HepG2 (cell line): ENCODE data around the gene ERVH48-1. TPM values are rescaled to one million over a fixed set of nuclear protein-coding genes. Genes with fewer than 3 reads are reported as not detected.

Experiments
- ATAC-seq: fragments of 200-7000 bp; cut with Tn5 transposase; 3 replicates; pipeline ENCODE4 v1.9.1; 2020; ENCODE audit warnings: mild to moderate bottlenecking, moderate library complexity
- BruUV-seq: library from RNA; stranded (reverse); fragments of 400-500 nt; replicated peaks from 2 replicates; lab custom pipeline; 2021; lab: Mats Ljungman, UMichigan
- CTCF ChIA-PET: fragments of 300-600 bp; formaldehyde crosslinking; extraction: SDS; loops from one replicate; lab custom pipeline; 2021; ENCODE audit warnings: low total read pairs, inconsistent platforms, low intra/inter-chr PET ratio; lab: Yijun Ruan, JAX
- POLR2A ChIA-PET: fragments of 350-600 bp; sonication (Branson Sonifier 250); formaldehyde crosslinking; loops from one replicate; lab custom pipeline; 2020; ENCODE audit warnings: antibody characterized with exemption, inconsistent platforms; lab: Yijun Ruan, JAX
- DNase-seq: peaks from one replicate; pipeline ENCODE4 v3.0.0-alpha.2; 2015; ENCODE audit warnings: low spot score
- FAIRE-seq: peaks from 3 replicates; lab custom pipeline; 2011; peaks lifted over from hg19 to GRCh38; lab: Jason Lieb, UNC
- H2AFZ ChIP-seq: one replicate; pipeline ENCODE4 v1.6.1; 2011; ENCODE audit warnings: low read length, inconsistent platforms
- H3K27ac ChIP-seq: fragments of 300-600 bp; 3 replicates; pipeline ENCODE4 v1.8.0; 2011; ENCODE audit warnings: mixed run types, mild to moderate bottlenecking, mixed read lengths, low read length, inconsistent platforms; ENCODE audit not compliant: insufficient read depth; ENCODE audit errors: extremely low read length
- H3K27me3 ChIP-seq, 2 experiments: fragments of 200-600 bp in 1 of 2; 2 replicates in 1 of 2; 3 replicates in 1 of 2; pipeline versions ENCODE4 v1.6.0 to v1.8.0; 2011; ENCODE audit warnings: low read length in 2 of 2, mild to moderate bottlenecking in 2 of 2, moderate library complexity in 2 of 2, inconsistent platforms in 1 of 2; ENCODE audit not compliant: insufficient read depth in 2 of 2, control insufficient read depth in 1 of 2
- H3K36me3 ChIP-seq, 2 experiments: fragments of 200-600 bp in 1 of 2; replicated peaks in 1 of 2; 2 replicates in 1 of 2; 3 replicates in 1 of 2; pipeline versions ENCODE4 v1.5.1 to v1.8.0; 2011; ENCODE audit warnings: low read length in 2 of 2, inconsistent platforms in 1 of 2; ENCODE audit not compliant: insufficient read depth in 2 of 2, control insufficient read depth in 1 of 2
- H3K4me1 ChIP-seq: 2 replicates; pipeline ENCODE4 v1.5.1; 2012; ENCODE audit warnings: low read length, inconsistent platforms; ENCODE audit not compliant: insufficient read depth
- H3K4me2 ChIP-seq: 2 replicates; pipeline ENCODE4 v1.6.0; 2011; ENCODE audit warnings: low read depth, low read length, inconsistent platforms
- H3K4me3 ChIP-seq, 3 experiments: fragments of 200-600 bp in 1 of 3; sonication (generic), shearing (Covaris generic) in 1 of 3; replicated peaks in 1 of 3; 2 replicates each; pipeline ENCODE4 v1.5.1; 2011 to 2016; ENCODE audit warnings: low read length in 3 of 3, inconsistent platforms in 2 of 3, low read depth in 2 of 3, mild to moderate bottlenecking in 2 of 3, control low read depth in 1 of 3, mixed read lengths in 1 of 3; ENCODE audit not compliant: insufficient read depth in 1 of 3
- H3K79me2 ChIP-seq: one replicate; pipeline ENCODE4 v1.6.1; 2011; ENCODE audit warnings: low read length, inconsistent platforms; ENCODE audit not compliant: insufficient read depth
- H3K9ac ChIP-seq: 2 replicates; pipeline ENCODE4 v1.6.0; 2011; ENCODE audit warnings: mild to moderate bottlenecking, low read depth, low read length, inconsistent platforms; ENCODE audit not compliant: insufficient read depth
- H3K9me3 ChIP-seq: 2 replicates; pipeline ENCODE4 v1.5.1; 2012; ENCODE audit warnings: mild to moderate bottlenecking, low read length
- H4K20me1 ChIP-seq: 2 replicates; pipeline ENCODE4 v1.6.0; 2011; ENCODE audit warnings: inconsistent platforms, mild to moderate bottlenecking, low read length, moderate library complexity; ENCODE audit not compliant: insufficient read depth
- ARNT2 ChIP-seq: sonication (generic); formaldehyde crosslinking; IDR thresholded peaks from 2 replicates; pipeline ENCODE4 v1.8.0; 2022; ENCODE audit warnings: mild to moderate bottlenecking, low read depth, missing genetic modification reagents, moderate library complexity
- CREM ChIP-seq, 2 experiments: sonication (generic) in 1 of 2; formaldehyde crosslinking in 1 of 2; IDR thresholded peaks; 2 replicates each; pipeline versions ENCODE4 v1.4.0 to v1.6.1; 2016 to 2020; ENCODE audit warnings: antibody characterized with exemption in 1 of 2, mild to moderate bottlenecking in 1 of 2, missing genetic modification reagents in 1 of 2
- HIVEP1 ChIP-seq: sonication (generic); formaldehyde crosslinking; IDR thresholded peaks from 2 replicates; pipeline ENCODE4 v1.4.0; 2020; ENCODE audit warnings: mild to moderate bottlenecking, missing genetic modification reagents
- HOXA9 ChIP-seq: sonication (generic); formaldehyde crosslinking; IDR thresholded peaks from 2 replicates; pipeline ENCODE4 v1.8.1; 2022; ENCODE audit warnings: missing genetic modification reagents, mild to moderate bottlenecking, moderate library complexity, borderline replicate concordance
- MXD4 ChIP-seq: IDR thresholded peaks from 2 replicates; pipeline ENCODE4 v1.6.1; 2016; ENCODE audit warnings: mild to moderate bottlenecking, missing biosample characterization, missing genetic modification reagents
- PLSCR1 ChIP-seq: sonication (generic); formaldehyde crosslinking; IDR thresholded peaks from 2 replicates; pipeline ENCODE4 v1.5.0; 2020; ENCODE audit warnings: missing genetic modification reagents, mild to moderate bottlenecking, borderline replicate concordance
- RXRA ChIP-seq: sonication (generic); formaldehyde crosslinking; IDR thresholded peaks from 2 replicates; pipeline ENCODE4 v1.5.1; 2020; ENCODE audit warnings: missing genetic modification reagents
- SRSF4 ChIP-seq: fragments of 200-400 bp; formaldehyde crosslinking; IDR thresholded peaks from one replicate; pipeline ENCODE4 v1.6.1; 2018; ENCODE audit warnings: mild to moderate bottlenecking, low read depth, low read length, moderate library complexity; ENCODE audit not compliant: poor library complexity, severe bottlenecking
- ZNF138 ChIP-seq: sonication (generic); formaldehyde crosslinking; IDR thresholded peaks from 2 replicates; pipeline ENCODE4 v1.5.0; 2020; ENCODE audit warnings: mild to moderate bottlenecking, low read depth, missing genetic modification reagents
- ZNF280B ChIP-seq: sonication (generic); formaldehyde crosslinking; IDR thresholded peaks from 2 replicates; pipeline ENCODE4 v1.5.0; 2020; ENCODE audit warnings: missing genetic modification reagents, mild to moderate bottlenecking, borderline replicate concordance
- ZSCAN29 ChIP-seq: sonication (generic); formaldehyde crosslinking; conservative IDR thresholded peaks from 2 replicates; pipeline ENCODE4 v1.4.0; 2020; ENCODE audit warnings: mild to moderate bottlenecking, missing genetic modification reagents
- WGBS: methylation state at CpG from one replicate; pipeline ENCODE4 v1.1.6; 2017; ENCODE audit warnings: low lambda C conversion rate; 5-methylcytosine and 5-hydroxymethylcytosine counted together
- in situ Hi-C: cut with HindIII; loops from 2 replicates; pipeline ENCODE4 v1.10.0; 2017; ENCODE audit warnings: low pct_unique_long_range_greater_than_20kb; ENCODE audit not compliant: extremely low pct_ligation_motif_present
- intact Hi-C: fragments of 100-400 bp; cut with micrococcal nuclease; formaldehyde crosslinking; loops from one replicate; pipeline ENCODE4 v1.10.0; 2022; ENCODE audit not compliant: unreplicated experiment
- polyA plus RNA-seq, 8 experiments: library from polyadenylated mRNA; depleted of rRNA in 3 of 8; stranded (reverse) in 7 of 8; unstranded in 1 of 8; fragments of >200 nt; fragmentation: Illumina TruSeq in 4 of 8; extraction: Trizol in 4 of 8; gene quantifications; 2 replicates each; pipeline versions ENCODE4 v1.2.1 to v1.2.3, GENCODE V29; 2011 to 2016; ENCODE audit warnings: low read depth in 4 of 8, missing spikeins in 1 of 8, mixed read lengths in 1 of 8; ENCODE audit not compliant: insufficient read depth in 1 of 8
- total RNA-seq, 5 experiments: library from RNA; depleted of rRNA; stranded (reverse); fragments of >200 nt; fragmentation: Illumina TruSeq; extraction: Trizol; gene quantifications; 2 replicates each; pipeline ENCODE4 v1.2.3, GENCODE V29; 2016; ENCODE audit warnings: low read depth in 1 of 5
- TF ChIP-seq, protein P1 (sequence below): IDR thresholded peaks from 2 replicates; pipeline ENCODE4 v1.4.0; 2020; ENCODE audit warnings: mild to moderate bottlenecking, missing genetic modification reagents
- TF ChIP-seq, protein P2 (sequence below): sonication (generic); formaldehyde crosslinking; IDR thresholded peaks from 2 replicates; pipeline ENCODE4 v1.4.0; 2020; ENCODE audit warnings: missing genetic modification reagents

Gene ERVH48-1
- total and polyA plus RNA-seq, 2 of the 13 experiments (the other 11 are each of a cell fraction or from before 2014, with no cell fraction given): 1.8 TPM; not detected in 1

GRCh38 chr21:42973309-42973990, 48.0 kb upstream of the ERVH48-1 start:
- peak overlapping the region; percentile 75 for H3K9ac ChIP-seq
- DNase-seq (no peak), FAIRE-seq (no peak), ATAC-seq (no peak; the same call in 2 of the 3 replicates)
- H4K20me1 ChIP-seq: no peaks in the 10 kb centered on the region
- peak overlapping the region; percentile 88 for H3K4me2 ChIP-seq
- ChIA-PET CTCF (no interaction called here), POLR2A (interaction anchor here (1.0 to 1.3 kb wide), 5 partner anchors 10 to 81 kb away, joined by 3 to 10 read pairs (median 4); partner anchors contain the start of gene NDUFV3)
- peaks cover 28% of the 10 kb centered on the region for H3K79me2 ChIP-seq
- no peaks in the 10 kb centered on the region for H3K36me3 ChIP-seq
- peak overlapping the region; percentile 75 for H3K27ac ChIP-seq
- TSS peak; percentile 90 for BruUV-seq
- H3K4me1 ChIP-seq: peaks cover 64% of the 10 kb centered on the region
- H3K4me3 ChIP-seq: peak overlapping the region; percentile 48 to 77 (median 68)
- no peaks in the 10 kb centered on the region for H3K9me3 ChIP-seq
- WGBS: 78% methylated on average over 7 of the region's 19 CpGs
- intact Hi-C loops (loop anchor here (5.0 kb wide), 1 partner anchor 51 kb away; no protein-coding TSS in a partner anchor), in situ Hi-C loops (no loop called here)
- no peaks in the 10 kb centered on the region; a peak in 1 of 5 replicates for H3K27me3 ChIP-seq
- H2AFZ ChIP-seq: peak overlapping the region; percentile 48
- TF ChIP-seq HIVEP1 (CRISPR knock-in tag) (0 out of 2 replicates have a peak, but pooled peaks have one; percentile 13), MXD4 (no peak), CREM (IDR thresholded peaks at IDR 0.05) (no peak), CREM (CRISPR knock-in tag; IDR thresholded peaks at IDR 0.05) (no peak), SRSF4 (no peak), ARNT2 (CRISPR knock-in tag) (no peak), ZNF280B (peak; percentile 39; the same call in 1 of the 2 replicates), ZSCAN29 (CRISPR knock-in tag) (no peak), ZNF138 (CRISPR knock-in tag) (no peak), PLSCR1 (CRISPR knock-in tag) (no peak), RXRA (CRISPR knock-in tag) (0 out of 2 replicates have a peak, but pooled peaks have one; percentile 54), HOXA9 (no peak)
- TF ChIP-seq, protein P1, sequence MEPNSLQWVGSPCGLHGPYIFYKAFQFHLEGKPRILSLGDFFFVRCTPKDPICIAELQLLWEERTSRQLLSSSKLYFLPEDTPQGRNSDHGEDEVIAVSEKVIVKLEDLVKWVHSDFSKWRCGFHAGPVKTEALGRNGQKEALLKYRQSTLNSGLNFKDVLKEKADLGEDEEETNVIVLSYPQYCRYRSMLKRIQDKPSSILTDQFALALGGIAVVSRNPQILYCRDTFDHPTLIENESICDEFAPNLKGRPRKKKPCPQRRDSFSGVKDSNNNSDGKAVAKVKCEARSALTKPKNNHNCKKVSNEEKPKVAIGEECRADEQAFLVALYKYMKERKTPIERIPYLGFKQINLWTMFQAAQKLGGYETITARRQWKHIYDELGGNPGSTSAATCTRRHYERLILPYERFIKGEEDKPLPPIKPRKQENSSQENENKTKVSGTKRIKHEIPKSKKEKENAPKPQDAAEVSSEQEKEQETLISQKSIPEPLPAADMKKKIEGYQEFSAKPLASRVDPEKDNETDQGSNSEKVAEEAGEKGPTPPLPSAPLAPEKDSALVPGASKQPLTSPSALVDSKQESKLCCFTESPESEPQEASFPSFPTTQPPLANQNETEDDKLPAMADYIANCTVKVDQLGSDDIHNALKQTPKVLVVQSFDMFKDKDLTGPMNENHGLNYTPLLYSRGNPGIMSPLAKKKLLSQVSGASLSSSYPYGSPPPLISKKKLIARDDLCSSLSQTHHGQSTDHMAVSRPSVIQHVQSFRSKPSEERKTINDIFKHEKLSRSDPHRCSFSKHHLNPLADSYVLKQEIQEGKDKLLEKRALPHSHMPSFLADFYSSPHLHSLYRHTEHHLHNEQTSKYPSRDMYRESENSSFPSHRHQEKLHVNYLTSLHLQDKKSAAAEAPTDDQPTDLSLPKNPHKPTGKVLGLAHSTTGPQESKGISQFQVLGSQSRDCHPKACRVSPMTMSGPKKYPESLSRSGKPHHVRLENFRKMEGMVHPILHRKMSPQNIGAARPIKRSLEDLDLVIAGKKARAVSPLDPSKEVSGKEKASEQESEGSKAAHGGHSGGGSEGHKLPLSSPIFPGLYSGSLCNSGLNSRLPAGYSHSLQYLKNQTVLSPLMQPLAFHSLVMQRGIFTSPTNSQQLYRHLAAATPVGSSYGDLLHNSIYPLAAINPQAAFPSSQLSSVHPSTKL (CRISPR knock-in tag): no peak
- TF ChIP-seq, protein P2, sequence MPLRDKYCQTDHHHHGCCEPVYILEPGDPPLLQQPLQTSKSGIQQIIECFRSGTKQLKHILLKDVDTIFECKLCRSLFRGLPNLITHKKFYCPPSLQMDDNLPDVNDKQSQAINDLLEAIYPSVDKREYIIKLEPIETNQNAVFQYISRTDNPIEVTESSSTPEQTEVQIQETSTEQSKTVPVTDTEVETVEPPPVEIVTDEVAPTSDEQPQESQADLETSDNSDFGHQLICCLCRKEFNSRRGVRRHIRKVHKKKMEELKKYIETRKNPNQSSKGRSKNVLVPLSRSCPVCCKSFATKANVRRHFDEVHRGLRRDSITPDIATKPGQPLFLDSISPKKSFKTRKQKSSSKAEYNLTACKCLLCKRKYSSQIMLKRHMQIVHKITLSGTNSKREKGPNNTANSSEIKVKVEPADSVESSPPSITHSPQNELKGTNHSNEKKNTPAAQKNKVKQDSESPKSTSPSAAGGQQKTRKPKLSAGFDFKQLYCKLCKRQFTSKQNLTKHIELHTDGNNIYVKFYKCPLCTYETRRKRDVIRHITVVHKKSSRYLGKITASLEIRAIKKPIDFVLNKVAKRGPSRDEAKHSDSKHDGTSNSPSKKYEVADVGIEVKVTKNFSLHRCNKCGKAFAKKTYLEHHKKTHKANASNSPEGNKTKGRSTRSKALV: no peak
